Effector CD4-positive, alpha-beta T cell (primary cell): ENCODE measurements around the gene XRRA1.

Source experiments
- DNase-seq: peaks from one replicate; pipeline ENCODE4 v3.0.0-alpha.2; 2020

Gene XRRA1

GRCh38 chr11:74824285-74824982, 124.5 kb downstream of the XRRA1 start:
- DNase-seq, result no peak

- no peak for DNase-seq
These were observed 126.7 kb downstream of the XRRA1 start for GRCh38 chr11:74822170-74822569.

- DNase-seq, result no peak
These were observed 128.1 kb downstream of the XRRA1 start for GRCh38 chr11:74820763-74821162.

GRCh38 chr11:74819400-74819799, 129.5 kb downstream of the XRRA1 start:
- DNase-seq, result no peak

GRCh38 chr11:74818283-74818946, 130.5 kb downstream of the XRRA1 start:
- DNase-seq, result no peak

GRCh38 chr11:74816664-74817063, 132.2 kb downstream of the XRRA1 start:
- DNase-seq, result no peak

- DNase-seq, result no peak
These were observed 132.9 kb downstream of the XRRA1 start for GRCh38 chr11:74815966-74816365.

GRCh38 chr11:74809801-74810200, 139.1 kb downstream of the XRRA1 start:
- DNase-seq, result no peak

GRCh38 chr11:74806267-74806666, 142.6 kb downstream of the XRRA1 start:
- DNase-seq, result no peak

GRCh38 chr11:74791333-74792100, 157.4 kb downstream of the XRRA1 start:
- DNase-seq, result no peak
